ENCODE results near the gene DCBLD2. TPM values are rescaled to one million over a fixed set of nuclear protein-coding genes. Genes with fewer than 3 reads are reported as not detected.

The DCBLD2 gene
- total RNA-seq, 1 donor from 2014 or later: 91.9 TPM

DNA sequence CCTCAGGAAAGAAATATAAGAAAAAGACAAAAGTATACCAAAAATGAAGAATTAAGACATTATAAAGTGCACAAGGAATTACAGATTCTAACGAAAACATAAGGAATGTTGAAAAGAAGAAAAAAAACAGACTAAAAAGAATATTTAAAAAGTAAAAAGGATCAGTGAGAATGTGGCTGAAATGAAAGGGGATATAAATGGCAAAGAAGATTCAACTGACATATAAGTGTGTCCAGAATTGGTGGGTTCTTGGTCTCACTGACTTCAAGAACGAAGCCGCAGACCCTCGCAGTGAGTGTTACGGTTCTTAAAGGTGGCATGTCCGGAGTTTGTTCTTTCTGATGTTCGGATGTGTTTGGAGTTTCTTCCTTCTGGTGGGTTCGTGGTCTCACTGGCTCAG is 44.8 kb downstream of the DCBLD2 start:
- Mint-ChIP-seq H3K4me3 (no peak overlapping the region), H3K27ac (ENCODE audit: unreplicated experiment) (no peak overlapping the region), H3K36me3 (ENCODE audit: low read depth) (peaks cover 65% of the 10 kb centered on the region), H3K4me1 (peaks cover 5% of the 10 kb centered on the region), H3K27me3 (ENCODE audit: low read depth) (no peaks in the 10 kb centered on the region), H3K9me3 (peaks cover 12% of the 10 kb centered on the region)
- no peak for DNase-seq (ENCODE audit: low read depth, low spot score)
- TF ChIP-seq, protein P1, sequence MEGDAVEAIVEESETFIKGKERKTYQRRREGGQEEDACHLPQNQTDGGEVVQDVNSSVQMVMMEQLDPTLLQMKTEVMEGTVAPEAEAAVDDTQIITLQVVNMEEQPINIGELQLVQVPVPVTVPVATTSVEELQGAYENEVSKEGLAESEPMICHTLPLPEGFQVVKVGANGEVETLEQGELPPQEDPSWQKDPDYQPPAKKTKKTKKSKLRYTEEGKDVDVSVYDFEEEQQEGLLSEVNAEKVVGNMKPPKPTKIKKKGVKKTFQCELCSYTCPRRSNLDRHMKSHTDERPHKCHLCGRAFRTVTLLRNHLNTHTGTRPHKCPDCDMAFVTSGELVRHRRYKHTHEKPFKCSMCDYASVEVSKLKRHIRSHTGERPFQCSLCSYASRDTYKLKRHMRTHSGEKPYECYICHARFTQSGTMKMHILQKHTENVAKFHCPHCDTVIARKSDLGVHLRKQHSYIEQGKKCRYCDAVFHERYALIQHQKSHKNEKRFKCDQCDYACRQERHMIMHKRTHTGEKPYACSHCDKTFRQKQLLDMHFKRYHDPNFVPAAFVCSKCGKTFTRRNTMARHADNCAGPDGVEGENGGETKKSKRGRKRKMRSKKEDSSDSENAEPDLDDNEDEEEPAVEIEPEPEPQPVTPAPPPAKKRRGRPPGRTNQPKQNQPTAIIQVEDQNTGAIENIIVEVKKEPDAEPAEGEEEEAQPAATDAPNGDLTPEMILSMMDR (conservative IDR thresholded peaks at IDR 0.05): no peak

DNA sequence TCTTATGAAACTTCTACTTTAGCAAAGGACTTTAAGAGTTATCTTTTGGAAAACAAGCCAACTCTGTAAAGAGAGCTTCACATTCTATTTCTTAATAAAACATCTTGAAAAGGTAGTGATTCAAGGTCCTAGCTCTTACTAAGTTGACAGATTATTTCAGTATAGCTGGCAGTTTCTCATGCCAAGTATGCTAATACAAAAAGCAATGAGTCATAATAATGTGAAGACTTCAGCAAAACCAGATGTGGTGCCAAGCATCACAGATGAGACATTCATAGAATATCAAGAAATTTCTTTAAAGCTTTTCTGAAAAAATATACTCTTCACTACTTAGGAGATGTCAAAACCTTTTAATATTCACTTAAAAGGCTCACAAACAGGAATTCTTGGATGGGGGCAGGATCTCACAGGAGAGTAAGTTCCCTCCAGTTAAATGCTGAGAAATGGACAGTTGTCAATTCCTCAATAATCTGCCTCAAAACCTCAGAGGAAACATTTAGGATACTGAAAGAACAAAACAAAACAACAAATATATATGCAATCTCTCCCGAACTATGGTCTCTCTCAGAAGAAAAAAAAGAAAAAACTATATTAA is 45.6 kb downstream of the DCBLD2 start:
- H3K27ac Mint-ChIP-seq (ENCODE audit: unreplicated experiment): no peak overlapping the region
- no peak for DNase-seq (ENCODE audit: low read depth, low spot score)
- H3K27me3 Mint-ChIP-seq (ENCODE audit: low read depth): no peaks in the 10 kb centered on the region
- H3K4me3 Mint-ChIP-seq: no peak overlapping the region
- TF ChIP-seq, protein P1 (conservative IDR thresholded peaks at IDR 0.05): no peak
- H3K36me3 Mint-ChIP-seq (ENCODE audit: low read depth): peaks cover 58% of the 10 kb centered on the region
- peaks cover 8% of the 10 kb centered on the region for H3K9me3 Mint-ChIP-seq
- peaks cover 12% of the 10 kb centered on the region for H3K4me1 Mint-ChIP-seq

DNA sequence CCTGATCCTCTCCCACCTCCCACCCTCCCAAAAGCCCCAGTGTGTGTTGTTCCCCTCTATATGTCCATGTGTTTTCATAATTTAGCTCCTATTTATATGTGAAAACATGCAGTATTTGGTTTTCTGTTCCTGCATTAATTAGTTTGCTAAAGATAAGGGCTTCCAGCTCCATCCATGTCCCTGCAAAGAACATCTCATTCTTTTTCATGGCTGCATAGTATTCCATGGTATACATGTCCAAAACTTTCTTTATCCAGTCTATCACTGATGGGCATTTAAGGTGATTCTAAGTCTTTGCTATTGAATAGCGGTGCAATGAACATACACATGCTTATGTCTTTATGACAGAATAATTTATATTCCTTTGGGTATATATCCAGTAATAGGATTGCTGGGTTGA is 53.4 kb downstream of the DCBLD2 start:
- TF ChIP-seq, protein P1 (conservative IDR thresholded peaks at IDR 0.05): no peak
- Mint-ChIP-seq H3K27me3 (ENCODE audit: low read depth) (no peaks in the 10 kb centered on the region), H3K4me1 (peaks cover 11% of the 10 kb centered on the region), H3K9me3 (peaks cover 2% of the 10 kb centered on the region), H3K27ac (ENCODE audit: unreplicated experiment) (no peak overlapping the region), H3K36me3 (ENCODE audit: low read depth) (peaks cover 19% of the 10 kb centered on the region), H3K4me3 (no peak overlapping the region)
- DNase-seq (ENCODE audit: low read depth, low spot score): no peak

DNA sequence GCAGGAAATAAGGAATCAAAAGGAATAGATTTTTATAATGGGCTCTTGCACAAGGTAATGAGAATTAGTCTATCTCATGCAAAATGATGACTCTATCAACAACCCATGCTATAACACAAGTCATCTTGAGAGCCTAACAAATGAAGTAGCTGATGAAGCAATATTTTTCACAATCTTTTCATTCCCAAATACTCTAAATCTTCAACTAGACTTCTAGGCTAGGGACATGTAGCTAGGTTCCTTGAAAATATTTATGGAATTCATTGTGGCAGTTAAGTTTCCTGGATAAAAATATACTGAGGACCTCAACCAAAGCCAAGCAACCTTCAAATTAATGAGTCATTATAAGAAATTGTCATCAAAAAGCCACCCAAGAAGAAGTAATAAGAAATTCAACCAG is 55.4 kb downstream of the DCBLD2 start:
- peaks cover 6% of the 10 kb centered on the region for H3K4me1 Mint-ChIP-seq
- peaks cover 15% of the 10 kb centered on the region for H3K36me3 Mint-ChIP-seq (ENCODE audit: low read depth)
- peaks cover 2% of the 10 kb centered on the region for H3K9me3 Mint-ChIP-seq
- no peak overlapping the region for H3K4me3 Mint-ChIP-seq
- no peak overlapping the region for H3K27ac Mint-ChIP-seq (ENCODE audit: unreplicated experiment)
- H3K27me3 Mint-ChIP-seq (ENCODE audit: low read depth): no peaks in the 10 kb centered on the region
- no peak for DNase-seq (ENCODE audit: low read depth, low spot score)
- TF ChIP-seq, protein P1 (conservative IDR thresholded peaks at IDR 0.05): no peak

DNA sequence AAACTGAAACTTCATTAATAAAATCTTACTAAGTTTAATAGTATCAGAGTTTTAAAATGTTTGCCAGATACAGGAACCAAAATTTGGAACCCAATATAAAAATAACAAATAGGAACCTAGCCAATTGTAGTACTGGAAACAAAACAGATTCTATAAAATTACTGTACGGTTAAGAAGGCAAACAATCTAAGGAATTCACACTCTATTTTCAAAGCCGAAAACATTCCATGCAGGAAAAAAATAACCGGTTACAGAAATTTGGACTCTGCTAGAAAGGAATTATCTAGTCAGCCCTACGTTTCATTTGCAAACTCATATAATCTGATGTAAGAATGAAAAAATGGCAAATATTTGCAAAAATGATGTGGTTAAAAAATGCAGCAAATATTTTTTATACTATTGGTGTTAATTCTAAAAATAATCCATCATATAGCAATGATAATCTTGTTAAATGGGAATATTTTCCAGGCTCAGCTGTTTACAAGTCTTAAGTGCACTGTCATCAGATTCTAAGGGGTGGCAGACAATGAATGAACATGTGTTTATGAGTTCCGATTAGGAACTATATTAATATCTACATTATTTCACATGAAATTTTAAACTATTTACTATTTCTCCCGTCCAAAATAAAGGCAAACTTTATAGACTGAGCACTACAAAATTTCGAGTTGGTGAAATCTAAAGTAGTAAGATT is 58.1 kb downstream of the DCBLD2 start:
- H3K27me3 Mint-ChIP-seq (ENCODE audit: low read depth): no peaks in the 10 kb centered on the region
- H3K4me1 Mint-ChIP-seq: no peaks in the 10 kb centered on the region
- TF ChIP-seq, protein P1 (conservative IDR thresholded peaks at IDR 0.05): no peak
- no peak overlapping the region for H3K4me3 Mint-ChIP-seq
- peaks cover 3% of the 10 kb centered on the region for H3K9me3 Mint-ChIP-seq
- DNase-seq (ENCODE audit: low read depth, low spot score): no peak
- H3K27ac Mint-ChIP-seq (ENCODE audit: unreplicated experiment): no peak overlapping the region
- H3K36me3 Mint-ChIP-seq (ENCODE audit: low read depth): peaks cover 34% of the 10 kb centered on the region
